MCF 10A (cell line): ENCODE measurements around the gene IL15RA. TPM values are rescaled to one million over a fixed set of nuclear protein-coding genes. Genes with fewer than 3 reads are reported as not detected.
A peak's percentile ranks its signal among the peaks of the same experiment; 100 is the strongest.
"Not testable (repeated sequence)": the region's sequence is repeated elsewhere in the genome, so short reads cannot be mapped to it uniquely, and the experiment has no call there.

ENCODE experiments used
- BruUV-seq: library from RNA; stranded (reverse); fragments of 400-500 nt; replicated peaks from 2 replicates; lab custom pipeline; 2021; lab: Mats Ljungman, UMichigan
- CTCF ChIA-PET: fragments of 300-600 bp; sonication (Branson Sonifier 250); formaldehyde crosslinking; extraction: SDS; loops from one replicate; lab custom pipeline; 2021; ENCODE audit warnings: antibody characterized with exemption, inconsistent platforms; lab: Yijun Ruan, JAX
- POLR2A ChIA-PET: fragments of 300-600, 350-650 bp; sonication (Branson Sonifier 250); formaldehyde crosslinking; extraction: SDS; loops from one replicate; lab custom pipeline; 2020; ENCODE audit warnings: antibody characterized with exemption, inconsistent platforms; lab: Yijun Ruan, JAX
- DNase-seq: peaks from one replicate; pipeline ENCODE4 v3.0.0-alpha.2; 2018; ENCODE audit not compliant: unreplicated experiment
- H3K27ac Mint-ChIP-seq: one replicate; pipeline ENCODE4 v1.8.0; 2022; ENCODE audit warnings: mild to moderate bottlenecking, low read depth, mixed read lengths; ENCODE audit not compliant: unreplicated experiment
- H3K27me3 Mint-ChIP-seq: one replicate; pipeline ENCODE4 v1.8.0; 2022; ENCODE audit warnings: mixed read lengths; ENCODE audit not compliant: insufficient read depth, unreplicated experiment
- H3K36me3 Mint-ChIP-seq: one replicate; pipeline ENCODE4 v1.8.0; 2022; ENCODE audit warnings: mild to moderate bottlenecking, moderate library complexity, mixed read lengths; ENCODE audit not compliant: insufficient read depth, unreplicated experiment
- H3K4me1 Mint-ChIP-seq: one replicate; pipeline ENCODE4 v1.8.0; 2022; ENCODE audit warnings: mixed read lengths; ENCODE audit not compliant: insufficient read depth, unreplicated experiment
- H3K4me3 Mint-ChIP-seq: one replicate; pipeline ENCODE4 v1.8.0; 2022; ENCODE audit warnings: mild to moderate bottlenecking, moderate library complexity, mixed read lengths; ENCODE audit not compliant: unreplicated experiment
- H3K9me3 Mint-ChIP-seq: one replicate; pipeline ENCODE4 v1.8.0; 2022; ENCODE audit warnings: mixed read lengths; ENCODE audit not compliant: unreplicated experiment
- CTCF ChIP-seq: fragments of 200-600 bp; IDR thresholded peaks from one replicate; pipeline ENCODE4 v1.8.0; 2022; ENCODE audit warnings: antibody characterized with exemption, mild to moderate bottlenecking; ENCODE audit not compliant: unreplicated experiment
- intact Hi-C: fragments of 100-400 bp; cut with micrococcal nuclease; formaldehyde crosslinking; loops from 2 replicates; pipeline ENCODE4 v1.14.1; 2022
- total RNA-seq: library from RNA; stranded (reverse); gene quantifications from 2 replicates; pipeline ENCODE4 v1.2.3, GENCODE V29; 2022

IL15RA gene
- total RNA-seq, 1 experiment from 2014 or later = 6.0 TPM

- no peak overlapping the region for H3K27ac Mint-ChIP-seq
- H3K4me1 Mint-ChIP-seq = peaks cover under 1% of the 10 kb centered on the region
- intact Hi-C loops = no loop called here
- peaks cover 93% of the 10 kb centered on the region for H3K36me3 Mint-ChIP-seq
- no peak for DNase-seq
- no peaks in the 10 kb centered on the region for H3K27me3 Mint-ChIP-seq
- ChIA-PET POLR2A (no interaction called here), CTCF (no interaction called here)
- no peak for TF ChIP-seq CTCF
- no TSS peak for BruUV-seq
- H3K4me3 Mint-ChIP-seq = no peak overlapping the region
- H3K9me3 Mint-ChIP-seq = no peaks in the 10 kb centered on the region
Measured at GRCh38 chr10:5911670-5912069, 65.7 kb downstream of the IL15RA start.

GRCh38 chr10:5910323-5911100 is 66.8 kb downstream of the IL15RA start:
- Mint-ChIP-seq H3K4me1 (peaks cover 5% of the 10 kb centered on the region), H3K27ac (no peak overlapping the region), H3K4me3 (no peak overlapping the region), H3K36me3 (peaks cover 92% of the 10 kb centered on the region), H3K27me3 (no peaks in the 10 kb centered on the region), H3K9me3 (no peaks in the 10 kb centered on the region)
- intact Hi-C loops = no loop called here
- ChIA-PET CTCF (interaction anchor here (0.6 kb wide), 1 partner anchor 494 kb away, joined by 3 read pairs; no protein-coding TSS in a partner anchor), POLR2A (no interaction called here)
- no TSS peak for BruUV-seq
- no peak for TF ChIP-seq CTCF
- no peak for DNase-seq

GRCh38 chr10:5908676-5909075 is 68.7 kb downstream of the IL15RA start:
- H3K27ac Mint-ChIP-seq, H3K4me3 Mint-ChIP-seq, DNase-seq, intact Hi-C loops, BruUV-seq, H3K9me3 Mint-ChIP-seq, H3K27me3 Mint-ChIP-seq, H3K4me1 Mint-ChIP-seq: not testable (repeated sequence)
- ChIA-PET POLR2A (interaction anchor here (1.0 to 2.0 kb wide), 2 partner anchors 12 to 18 kb away, joined by 4 to 9 read pairs; no protein-coding TSS in a partner anchor), CTCF (interaction anchor here (0.7 to 1.4 kb wide), 2 partner anchors 28 to 175 kb away, joined by 3 to 4 read pairs; no protein-coding TSS in a partner anchor)
- peaks cover 83% of the 10 kb centered on the region for H3K36me3 Mint-ChIP-seq

GRCh38 chr10:5906651-5907050 is 70.7 kb downstream of the IL15RA start:
- Mint-ChIP-seq H3K9me3 (no peaks in the 10 kb centered on the region), H3K36me3 (peaks cover 77% of the 10 kb centered on the region), H3K4me3 (no peak overlapping the region), H3K4me1 (peaks cover 5% of the 10 kb centered on the region), H3K27me3 (no peaks in the 10 kb centered on the region), H3K27ac (peak overlapping the region; percentile 33)
- intact Hi-C loops = no loop called here
- POLR2A ChIA-PET = interaction anchor here (0.9 to 1.2 kb wide), 2 partner anchors 93 to 242 kb away, joined by 3 read pairs; partner anchors contain the start of gene GDI2
- no TSS peak for BruUV-seq
- no peak for DNase-seq
- CTCF ChIA-PET = no interaction called here
- no peak for TF ChIP-seq CTCF
